Ishikawa (cell line): ENCODE data around the gene NUDC.

Source experiments
- CEBPB ChIP-seq: IDR thresholded peaks from 2 replicates; pipeline ENCODE4 v1.6.1; 2012
- EGR1 ChIP-seq: IDR thresholded peaks from 2 replicates; pipeline ENCODE4 v1.6.1; 2012
- EP300 ChIP-seq: IDR thresholded peaks from 2 replicates; pipeline ENCODE4 v1.6.1; 2012; ENCODE audit warnings: borderline replicate concordance
- FOXM1 ChIP-seq: IDR thresholded peaks from 2 replicates; pipeline ENCODE4 v1.6.1; 2012; ENCODE audit warnings: low read depth, borderline replicate concordance
- MAX ChIP-seq: IDR thresholded peaks from 2 replicates; pipeline ENCODE4 v1.6.1; 2012
- RAD21 ChIP-seq: IDR thresholded peaks from 2 replicates; pipeline ENCODE4 v1.6.1; 2012; ENCODE audit warnings: low read depth
- REST ChIP-seq: IDR thresholded peaks from 2 replicates; pipeline ENCODE4 v1.6.1; 2012; ENCODE audit warnings: low read depth, mild to moderate bottlenecking
- TAF1 ChIP-seq: IDR thresholded peaks from 2 replicates; pipeline ENCODE4 v1.6.1; 2012; ENCODE audit warnings: low read depth, mild to moderate bottlenecking
- TCF12 ChIP-seq: IDR thresholded peaks from 2 replicates; pipeline ENCODE4 v1.6.1; 2012; ENCODE audit warnings: low read depth
- TEAD4 ChIP-seq: IDR thresholded peaks from 2 replicates; pipeline ENCODE4 v1.6.1; 2012
- USF1 ChIP-seq: IDR thresholded peaks from 2 replicates; pipeline ENCODE4 v1.6.1; 2012

- TF ChIP-seq TAF1: no peak
- no peak for TF ChIP-seq EGR1
- no peak for TF ChIP-seq RAD21
- TF ChIP-seq EP300: no peak
- no peak for TF ChIP-seq MAX
- no peak for TF ChIP-seq REST
- TF ChIP-seq FOXM1: no peak
- no peak for TF ChIP-seq TCF12
- no peak for TF ChIP-seq CEBPB
- no peak for TF ChIP-seq TEAD4
- TF ChIP-seq USF1: no peak
Measured at GRCh38 chr1:26970810-26971209, 49.3 kb downstream of the NUDC start.
